Hematopoietic multipotent progenitor cell treated with erythropoietin and hydrocortisone succinate and interleukin-3 and kit ligand, for 6 days (in vitro differentiated cells): Measurements from ENCODE around the gene PTGFR.
A peak's percentile ranks its signal among the peaks of the same experiment; 100 is the strongest.

ENCODE experiments used
- DNase-seq: peaks from one replicate; pipeline ENCODE4 v3.0.0-alpha.2; 2015

PTGFR gene, protein sequence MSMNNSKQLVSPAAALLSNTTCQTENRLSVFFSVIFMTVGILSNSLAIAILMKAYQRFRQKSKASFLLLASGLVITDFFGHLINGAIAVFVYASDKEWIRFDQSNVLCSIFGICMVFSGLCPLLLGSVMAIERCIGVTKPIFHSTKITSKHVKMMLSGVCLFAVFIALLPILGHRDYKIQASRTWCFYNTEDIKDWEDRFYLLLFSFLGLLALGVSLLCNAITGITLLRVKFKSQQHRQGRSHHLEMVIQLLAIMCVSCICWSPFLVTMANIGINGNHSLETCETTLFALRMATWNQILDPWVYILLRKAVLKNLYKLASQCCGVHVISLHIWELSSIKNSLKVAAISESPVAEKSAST

DNA sequence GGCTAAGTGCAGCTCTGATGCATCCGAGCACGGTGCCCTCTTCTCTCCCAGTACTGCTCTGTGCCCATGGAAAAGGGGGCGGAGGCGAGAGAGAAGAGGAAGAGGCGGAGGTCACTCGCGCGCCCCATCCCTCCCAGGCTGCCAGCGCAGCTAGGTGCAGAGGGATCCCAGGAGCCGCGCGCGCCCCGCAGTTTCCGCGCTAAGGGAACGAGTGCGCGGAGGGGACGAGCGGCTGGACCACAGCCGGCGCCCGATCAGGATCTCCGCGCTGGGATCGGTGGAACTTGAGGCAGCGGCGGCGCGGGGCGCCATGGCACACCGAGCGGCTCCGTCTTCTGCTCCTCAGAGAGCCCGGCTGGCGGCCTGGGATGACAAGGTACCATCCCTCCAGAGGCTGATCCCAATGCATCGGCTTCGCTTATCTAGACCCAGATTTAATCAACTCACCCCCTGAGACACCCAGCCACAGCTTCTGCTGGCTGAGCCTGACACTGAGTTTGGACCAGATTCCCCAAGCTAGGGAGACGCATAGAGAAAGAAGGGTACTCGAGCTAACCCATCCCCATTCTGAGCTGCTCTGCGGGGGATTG, at the start of gene PTGFR:
TSS of gene PTGFR (plus strand) at position 114 of the 590 bp plus-strand sequence. CDS start 1,770 bp downstream, outside the sequence.
- no peak for DNase-seq

DNA sequence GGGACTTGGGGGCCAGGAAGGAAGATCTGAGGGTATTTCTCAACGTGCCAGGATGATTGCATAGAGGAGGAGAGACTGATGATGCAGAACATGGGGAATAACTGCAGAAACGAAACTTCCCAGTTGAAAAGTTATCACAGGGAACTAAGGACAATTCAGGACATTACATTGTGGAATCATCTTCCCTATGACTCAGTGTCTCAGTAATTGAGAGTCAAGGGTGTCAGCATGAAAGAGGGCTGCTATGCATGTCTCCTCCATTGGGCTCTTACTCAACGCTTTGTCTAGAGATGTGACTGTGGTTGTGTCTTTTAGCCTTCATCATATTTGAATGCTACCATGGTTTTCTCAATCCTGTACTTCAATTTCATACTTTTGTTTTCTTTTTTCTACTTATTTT, 48.9 kb upstream of the PTGFR start:
- DNase-seq: no peak

DNA sequence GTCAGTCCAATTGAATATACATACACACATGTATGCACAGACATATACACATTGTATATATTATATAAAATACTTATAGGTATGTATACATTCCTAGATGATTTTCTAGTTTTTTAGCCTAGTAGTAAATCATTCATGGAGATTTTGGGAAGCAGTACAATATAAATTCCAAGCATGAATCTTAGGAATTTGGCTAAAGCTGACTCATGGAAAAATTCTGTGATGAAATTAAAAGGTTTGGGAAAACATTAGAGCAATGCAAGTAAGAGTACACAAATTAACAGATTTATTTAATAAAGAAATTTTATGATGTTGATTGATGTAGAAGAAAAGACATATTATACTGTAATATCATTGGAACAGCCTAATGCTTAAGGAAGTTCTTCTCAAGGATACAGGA, 43.7 kb upstream of the PTGFR start:
- DNase-seq: no peak

DNA sequence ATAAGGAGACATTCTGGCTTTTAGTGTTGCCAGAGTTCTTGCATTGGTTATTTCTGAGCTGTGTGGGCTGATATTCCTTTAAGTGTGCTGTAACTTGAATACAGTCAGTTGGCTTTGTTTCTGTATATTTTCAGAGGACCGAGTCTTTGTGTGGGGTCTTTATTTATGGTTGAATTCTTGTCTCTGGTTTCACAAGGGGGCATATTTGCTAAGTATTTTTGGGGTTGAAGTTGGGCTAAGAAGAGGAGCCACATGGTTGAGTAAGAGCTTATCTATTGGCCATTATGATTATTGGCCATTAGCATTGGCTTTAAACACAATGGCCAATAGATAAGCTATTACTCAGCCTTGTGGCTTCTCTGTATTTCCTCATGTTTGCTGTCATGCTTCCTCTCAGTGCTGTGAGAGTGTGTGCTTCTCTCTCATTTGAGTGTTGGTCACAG, 26.3 kb upstream of the PTGFR start:
- DNase-seq: peak; percentile 3

DNA sequence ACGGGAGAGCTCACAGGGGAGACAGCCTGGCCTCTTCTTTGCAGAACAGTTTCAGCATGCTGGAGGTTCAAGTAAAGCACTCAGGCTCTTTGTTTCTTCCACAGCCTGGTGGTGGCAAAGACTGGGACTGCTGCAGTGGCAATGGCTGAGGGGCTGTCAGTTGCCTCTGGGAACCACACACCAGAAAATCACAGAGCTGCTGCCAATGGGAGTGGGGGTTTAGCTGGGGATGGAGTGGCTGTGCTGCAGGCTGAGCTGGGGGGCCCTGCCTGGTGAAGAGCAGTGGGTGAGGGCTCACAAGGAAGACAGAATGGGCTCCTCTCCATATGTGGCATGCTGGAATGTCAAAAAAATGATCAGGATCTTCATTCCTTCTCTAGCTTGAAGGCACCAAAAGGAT, 25.6 kb upstream of the PTGFR start:
- no peak for DNase-seq

DNA sequence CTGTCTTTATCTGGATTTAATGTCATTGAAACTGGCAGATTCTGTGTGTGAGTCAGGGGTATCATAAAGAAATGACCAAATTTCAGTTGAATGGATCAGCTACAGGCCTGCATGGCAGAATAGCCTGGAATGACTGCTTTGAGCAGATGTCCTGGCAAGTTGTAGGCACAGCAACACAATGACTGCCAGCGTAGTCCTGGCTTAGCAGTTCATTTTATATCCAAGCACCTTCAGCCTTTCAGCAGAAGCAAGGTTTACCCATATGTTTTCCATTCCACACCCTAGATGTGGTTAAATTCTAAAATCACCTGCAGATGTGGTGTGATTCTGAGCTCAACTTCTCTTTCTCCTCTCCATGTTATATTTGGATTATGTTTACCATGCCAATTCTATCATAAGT, 22.3 kb upstream of the PTGFR start:
- no peak for DNase-seq

DNA sequence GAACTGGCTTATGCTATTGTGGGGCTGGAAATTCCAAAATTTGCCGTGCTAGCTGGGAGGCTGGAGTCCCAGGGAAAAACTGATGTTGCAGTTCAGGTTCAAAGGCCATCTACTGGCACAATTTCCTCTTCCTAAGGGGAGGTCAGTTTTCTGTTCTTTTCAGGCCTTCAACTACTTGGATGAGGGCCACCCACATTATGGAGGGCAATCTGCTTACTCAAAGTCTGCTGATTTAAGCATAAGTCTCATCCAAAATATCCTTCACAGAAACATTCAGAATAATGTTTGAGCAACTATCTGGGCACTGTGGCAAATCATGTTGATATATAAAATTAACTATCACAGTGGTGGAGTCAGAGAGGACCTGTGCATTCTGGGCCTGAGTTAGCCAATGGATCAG, 21.2 kb upstream of the PTGFR start:
- no peak for DNase-seq

DNA sequence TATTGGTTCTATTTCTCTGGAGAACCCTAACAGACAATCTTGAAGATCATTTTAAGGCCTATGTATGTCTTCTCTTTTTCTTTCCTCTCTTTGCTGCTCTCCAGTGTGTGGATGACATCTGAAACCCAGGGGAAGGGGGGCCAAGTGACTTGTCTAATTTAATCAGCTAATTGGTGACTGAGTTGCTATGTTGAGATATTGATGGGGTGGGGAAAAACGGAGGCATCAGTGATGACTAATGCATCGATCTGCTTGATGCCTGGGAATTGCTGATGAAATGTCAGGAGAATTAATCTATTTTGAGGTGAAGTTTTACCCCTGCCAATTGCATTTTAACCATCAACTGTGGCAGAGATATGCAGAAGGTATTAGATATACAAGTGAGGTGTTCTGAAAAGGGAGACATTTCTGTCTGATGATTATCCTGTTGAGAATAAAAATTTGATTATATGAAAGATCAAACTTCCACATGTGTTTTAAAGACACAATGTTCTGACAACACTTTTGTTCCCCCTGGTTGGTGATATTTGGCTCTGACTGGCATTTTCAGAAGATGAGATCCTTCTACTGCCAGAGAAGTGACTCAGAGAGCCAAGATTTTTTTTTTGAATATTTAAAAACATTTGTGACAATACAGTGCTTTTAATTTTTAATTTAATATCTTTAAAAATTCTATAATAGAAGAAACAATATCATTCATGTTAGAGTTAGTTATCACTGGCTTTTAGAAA, 18.7 kb upstream of the PTGFR start:
- DNase-seq: no peak

DNA sequence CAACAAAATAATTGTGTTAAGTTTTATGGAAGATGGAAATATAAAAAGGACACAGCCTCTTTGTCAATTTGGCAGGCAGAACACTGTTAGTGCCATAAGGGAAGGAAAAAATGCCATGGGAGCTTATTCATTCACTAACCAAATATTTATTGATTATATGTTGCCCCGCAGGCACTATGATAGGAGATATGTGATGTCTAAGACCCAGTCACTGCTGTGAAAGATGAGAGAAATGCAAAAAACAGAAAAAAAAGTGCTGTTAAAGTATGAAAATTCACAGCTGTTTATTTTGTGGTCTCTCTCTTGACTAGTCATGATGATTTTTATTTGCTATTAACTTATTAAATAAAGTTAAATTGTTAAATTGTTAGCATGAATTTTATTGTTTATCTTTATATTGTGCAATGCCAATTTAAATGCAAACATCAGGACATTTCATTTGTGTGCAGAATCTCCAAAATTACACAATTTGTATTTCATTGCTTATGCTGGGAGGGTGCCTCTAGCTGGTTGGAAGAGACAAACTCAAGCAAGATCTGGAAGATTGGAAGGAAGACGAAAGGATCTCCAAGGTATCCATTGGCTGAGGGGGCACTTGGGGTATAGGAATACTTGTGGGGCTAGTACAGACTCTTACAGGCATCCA, 17.8 kb upstream of the PTGFR start:
- no peak for DNase-seq

DNA sequence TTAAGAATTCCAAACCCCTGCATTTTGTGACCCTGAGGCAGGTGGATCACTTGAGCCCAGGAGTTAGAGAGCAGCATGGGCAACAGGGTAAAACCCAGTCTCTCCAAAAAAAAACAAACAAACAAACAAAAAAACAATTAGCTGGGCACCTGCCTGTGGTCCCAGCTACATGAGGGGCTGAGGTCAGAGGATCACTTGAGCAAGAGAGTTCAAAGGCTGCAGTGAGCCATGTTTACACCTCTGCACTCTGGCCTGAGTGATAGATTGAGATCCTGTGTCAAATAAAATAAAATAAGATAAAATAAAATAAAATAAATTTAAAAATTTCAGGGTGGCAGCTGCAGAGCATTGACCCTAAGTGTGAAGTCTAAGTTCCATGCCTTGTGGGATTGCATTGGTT, 16.7 kb upstream of the PTGFR start:
- DNase-seq: no peak

DNA sequence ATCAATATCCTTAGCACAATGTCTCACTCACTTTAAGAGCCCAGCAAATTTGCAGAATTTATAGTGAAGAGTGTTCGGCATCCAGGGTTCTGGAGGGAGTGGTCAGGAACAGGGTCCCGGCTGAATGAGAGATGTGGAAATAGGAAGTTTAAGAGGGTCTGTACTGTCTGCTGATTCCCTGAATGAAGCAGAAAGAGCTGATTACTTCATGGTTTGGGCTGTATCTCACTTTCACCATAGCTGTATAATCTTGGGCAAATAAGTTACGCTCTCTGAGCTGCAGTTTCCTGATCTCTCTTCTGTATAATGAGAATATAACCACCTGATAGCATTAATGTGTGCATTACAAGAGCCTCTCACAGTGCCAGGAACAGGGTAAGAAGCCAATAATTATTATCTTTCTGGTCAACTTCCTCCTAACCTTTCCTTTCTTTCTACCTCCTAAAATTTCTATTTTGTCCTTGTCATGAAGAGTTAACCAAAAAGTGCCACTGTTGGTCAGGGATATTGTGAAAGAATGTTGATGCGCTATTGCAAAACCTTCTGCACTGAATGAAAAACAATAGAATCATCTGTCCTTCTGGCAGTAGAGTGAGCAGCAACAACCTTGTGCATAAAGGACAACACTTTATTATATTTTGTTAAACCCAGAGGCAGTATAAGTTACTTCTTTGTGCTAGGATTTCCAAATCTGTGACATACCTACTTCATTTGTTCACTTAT, 14.7 kb upstream of the PTGFR start:
- DNase-seq: peak; percentile 4

DNA sequence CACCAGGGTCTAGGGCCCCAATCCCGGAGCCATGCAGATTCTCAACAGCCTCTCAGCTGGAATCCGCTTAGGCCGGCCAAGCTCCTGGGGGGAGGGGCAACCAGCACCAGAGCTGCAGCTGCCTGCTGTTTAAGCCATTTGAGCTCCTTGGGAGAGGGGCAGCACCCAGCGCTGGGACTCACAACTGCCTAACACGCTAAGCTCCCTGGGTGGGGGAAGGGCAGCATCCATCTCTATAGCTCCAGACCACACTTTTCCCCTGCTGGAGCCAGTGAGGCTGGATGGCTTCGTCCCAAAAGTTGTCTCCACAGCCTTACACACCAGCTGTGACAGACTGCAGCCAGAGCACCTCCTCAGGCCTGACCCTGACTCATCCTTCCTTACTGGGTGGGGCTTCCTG, 6.9 kb upstream of the PTGFR start:
- no peak for DNase-seq

DNA sequence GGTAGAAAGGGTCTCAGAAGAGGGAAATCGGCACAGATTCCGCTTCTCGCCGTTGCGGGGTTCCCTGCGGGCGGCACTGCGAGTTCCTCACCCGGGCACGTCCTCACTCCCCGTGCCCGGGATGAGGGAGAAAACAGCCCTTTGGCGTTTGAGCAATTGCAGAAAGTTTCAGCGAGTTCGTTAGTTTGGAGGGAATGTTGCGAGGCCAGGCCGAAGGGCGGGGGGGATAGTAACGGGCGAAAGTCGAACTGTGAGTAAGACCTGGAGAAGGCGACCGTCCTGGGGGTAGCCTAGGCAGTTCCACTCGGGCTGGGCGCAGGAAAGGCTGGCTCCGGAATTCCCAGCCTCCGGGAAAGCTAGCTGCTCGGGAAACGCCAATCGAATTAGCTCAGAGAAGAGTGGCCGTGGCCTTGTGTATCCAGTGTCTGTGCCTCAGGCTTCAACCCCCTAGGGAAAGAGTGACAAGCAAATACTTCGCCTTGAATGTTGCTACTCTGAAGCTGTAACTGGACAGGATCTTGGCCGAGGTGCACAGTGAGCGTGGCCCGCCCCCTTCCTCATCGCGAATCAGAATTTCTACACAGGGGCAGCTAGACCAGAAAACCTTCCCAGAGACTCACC, 787 bp downstream of the PTGFR start:
- no peak for DNase-seq

DNA sequence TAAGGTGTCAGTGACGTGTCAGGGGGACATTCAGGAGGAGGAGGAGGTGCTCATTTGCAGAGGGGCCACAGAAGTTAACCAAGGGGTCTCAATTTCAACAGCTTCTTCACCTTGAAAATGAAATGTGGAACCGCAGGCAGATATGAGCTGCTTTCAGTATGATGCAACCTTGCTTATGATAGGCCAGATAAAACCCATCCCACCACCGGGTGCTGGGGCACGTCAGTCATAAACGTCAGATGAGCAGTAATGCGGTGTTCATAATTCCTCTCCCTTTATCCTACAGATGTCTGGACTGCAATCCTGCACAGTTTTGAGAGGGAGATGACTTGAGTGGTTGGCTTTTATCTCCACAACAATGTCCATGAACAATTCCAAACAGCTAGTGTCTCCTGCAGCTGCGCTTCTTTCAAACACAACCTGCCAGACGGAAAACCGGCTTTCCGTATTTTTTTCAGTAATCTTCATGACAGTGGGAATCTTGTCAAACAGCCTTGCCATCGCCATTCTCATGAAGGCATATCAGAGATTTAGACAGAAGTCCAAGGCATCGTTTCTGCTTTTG, 1.7 kb downstream of the PTGFR start:
- no peak for DNase-seq

DNA sequence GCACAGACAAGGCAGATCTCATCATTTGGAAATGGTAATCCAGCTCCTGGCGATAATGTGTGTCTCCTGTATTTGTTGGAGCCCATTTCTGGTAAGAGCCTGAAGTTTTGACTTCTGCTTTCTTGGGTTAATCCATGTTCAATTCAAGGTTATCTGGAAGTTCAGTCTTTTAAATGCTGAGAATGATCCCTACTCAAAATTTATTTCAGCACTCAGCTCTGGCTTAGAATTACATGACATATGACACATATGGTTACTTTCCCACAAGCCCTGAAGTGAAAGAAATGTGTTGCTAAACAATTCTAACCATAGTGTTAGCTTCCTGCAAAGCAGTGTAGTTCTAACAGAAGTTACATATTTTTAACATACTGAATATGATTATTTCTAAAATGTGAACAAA, 2.7 kb downstream of the PTGFR start:
- DNase-seq: no peak

DNA sequence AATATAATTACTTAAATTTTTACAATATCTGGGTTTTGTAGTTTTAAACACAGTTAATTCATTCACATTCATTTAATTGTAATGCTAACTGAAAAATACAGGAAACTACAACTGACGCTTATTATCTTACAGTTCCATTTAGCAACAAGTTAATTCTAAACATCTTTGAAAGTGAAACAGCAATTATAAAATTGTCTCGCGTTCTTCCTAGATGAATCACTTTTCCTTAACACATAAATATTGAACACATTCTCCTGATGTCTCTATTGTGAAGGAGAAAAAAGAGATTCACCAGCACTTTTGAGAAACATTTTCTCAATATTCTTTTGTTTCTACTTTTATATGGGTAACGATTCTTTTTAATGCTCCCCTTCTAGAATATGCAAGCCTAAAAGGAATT, 6.4 kb downstream of the PTGFR start:
- DNase-seq: no peak

DNA sequence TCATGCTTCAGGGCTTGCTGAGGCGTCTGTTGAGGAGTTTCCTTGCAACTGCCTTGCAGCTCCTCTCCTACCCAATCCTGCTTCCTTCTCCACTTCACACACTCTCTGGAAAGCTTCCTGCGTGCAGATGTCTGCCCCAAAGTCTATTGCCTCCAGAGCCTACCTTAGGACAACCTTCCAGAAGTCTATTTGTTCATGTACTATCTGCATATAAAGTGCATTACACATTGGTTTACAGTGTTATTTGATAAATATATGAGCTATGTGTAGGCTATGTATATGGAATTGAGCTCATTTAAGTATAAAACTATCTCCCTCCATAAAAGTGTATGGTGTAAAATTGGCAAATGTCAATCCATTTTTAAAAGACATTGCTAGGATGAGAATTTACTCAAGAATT, 9.8 kb downstream of the PTGFR start:
- DNase-seq: no peak

DNA sequence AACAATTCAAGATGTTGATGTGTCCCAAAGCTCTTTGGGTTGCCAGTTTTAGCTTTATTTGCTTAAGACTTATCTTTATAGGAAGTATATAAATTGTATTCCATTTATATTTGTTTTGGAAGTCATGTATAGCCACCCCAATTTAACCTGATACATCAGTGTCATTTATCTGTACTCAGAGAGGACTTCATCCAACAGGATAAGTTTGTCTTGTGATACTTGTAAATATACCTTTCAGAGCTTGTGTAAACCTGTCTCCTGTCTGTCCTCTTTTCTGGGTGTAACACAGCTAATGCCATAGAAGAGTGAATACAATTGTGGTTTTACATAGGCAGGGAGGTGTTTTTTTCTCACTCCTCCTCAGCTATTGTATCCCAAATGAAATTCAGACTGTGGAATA, 10.4 kb downstream of the PTGFR start:
- no peak for DNase-seq

DNA sequence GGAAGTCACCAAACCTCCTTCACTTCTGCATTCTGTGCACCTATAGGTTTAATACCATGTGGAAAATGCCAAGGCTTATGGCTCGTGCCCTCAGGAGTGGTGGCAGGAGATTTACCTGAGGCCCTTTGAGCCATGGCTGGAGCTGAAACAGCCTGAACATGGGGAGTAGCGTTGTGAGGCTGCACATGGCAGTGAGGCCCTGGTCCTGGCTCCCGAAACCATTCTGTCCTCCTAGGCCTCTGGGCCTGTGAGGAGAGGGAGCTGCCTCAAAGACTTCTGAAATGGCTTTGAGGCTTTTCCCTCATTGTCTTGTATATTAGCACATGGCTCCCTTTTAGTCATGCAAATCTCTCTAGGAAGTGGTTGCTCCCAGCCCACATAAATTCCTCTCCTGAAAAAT, 20.6 kb downstream of the PTGFR start:
- DNase-seq: no peak

DNA sequence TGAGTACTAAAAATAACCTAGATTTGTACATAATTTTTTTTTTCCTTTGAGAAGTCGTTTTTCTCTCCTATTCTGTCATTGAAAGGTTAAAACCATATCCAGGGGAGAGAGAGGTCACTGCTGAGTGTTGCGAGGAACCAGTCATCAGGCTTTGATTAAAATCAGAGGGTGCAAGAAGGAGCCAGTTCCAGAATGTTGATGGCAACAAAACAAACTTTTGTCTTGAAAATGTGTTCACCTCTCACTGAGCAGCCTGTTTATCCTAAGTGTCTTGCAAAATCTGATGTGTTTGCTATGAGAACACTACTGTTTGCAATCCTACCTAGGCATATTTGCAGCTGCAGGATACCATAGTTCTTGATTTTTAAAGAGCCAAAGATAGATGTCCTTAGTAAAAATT, 25.9 kb downstream of the PTGFR start:
- no peak for DNase-seq

DNA sequence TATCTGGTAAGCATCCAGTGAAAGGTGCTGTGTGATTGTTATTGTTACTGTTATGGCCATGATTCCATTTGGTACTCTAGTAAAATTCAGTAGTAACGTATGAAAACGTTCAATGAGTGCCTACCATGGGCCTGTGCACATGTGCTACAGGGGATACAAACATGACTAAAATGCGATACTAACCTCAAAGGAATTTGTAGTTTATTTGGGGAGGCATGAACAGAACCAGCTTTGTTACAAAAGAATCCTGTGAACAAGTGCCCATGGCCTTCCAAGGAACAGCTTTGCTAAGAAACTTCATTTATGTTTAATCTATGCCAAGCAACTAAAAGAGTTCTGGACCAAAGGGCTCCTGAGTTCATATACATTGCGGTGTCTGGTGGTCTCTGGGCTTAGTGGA, 28.7 kb downstream of the PTGFR start:
- DNase-seq: no peak

DNA sequence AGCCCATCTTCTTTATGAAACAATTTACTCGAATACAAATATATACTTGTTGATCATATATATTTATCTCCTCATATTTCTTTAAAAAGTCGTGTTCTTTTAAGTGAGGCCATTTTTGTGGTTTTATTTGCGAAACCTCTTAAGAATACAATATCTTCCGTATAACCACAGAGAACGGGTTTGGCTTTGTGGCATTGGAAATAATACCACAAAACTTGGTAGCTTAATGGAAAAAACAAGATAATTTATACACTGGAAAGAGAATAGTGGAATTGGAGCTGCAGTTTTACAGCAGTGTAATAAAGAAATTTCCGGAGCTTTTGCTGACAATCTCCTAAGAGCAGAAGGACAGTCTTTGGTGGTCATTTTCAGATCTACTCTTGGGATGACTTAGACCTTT, 29.4 kb downstream of the PTGFR start:
- DNase-seq: no peak
